ENCODE measurements around the gene SLC29A4. TPM values are rescaled to one million over a fixed set of nuclear protein-coding genes. Genes with fewer than 3 reads are reported as not detected.
"Not testable (repeated sequence)": the region's sequence is repeated elsewhere in the genome, so short reads cannot be mapped to it uniquely, and the experiment has no call there.

The SLC29A4 gene
- total RNA-seq, 1 experiment from 2014 or later: 24.5 TPM

DNA sequence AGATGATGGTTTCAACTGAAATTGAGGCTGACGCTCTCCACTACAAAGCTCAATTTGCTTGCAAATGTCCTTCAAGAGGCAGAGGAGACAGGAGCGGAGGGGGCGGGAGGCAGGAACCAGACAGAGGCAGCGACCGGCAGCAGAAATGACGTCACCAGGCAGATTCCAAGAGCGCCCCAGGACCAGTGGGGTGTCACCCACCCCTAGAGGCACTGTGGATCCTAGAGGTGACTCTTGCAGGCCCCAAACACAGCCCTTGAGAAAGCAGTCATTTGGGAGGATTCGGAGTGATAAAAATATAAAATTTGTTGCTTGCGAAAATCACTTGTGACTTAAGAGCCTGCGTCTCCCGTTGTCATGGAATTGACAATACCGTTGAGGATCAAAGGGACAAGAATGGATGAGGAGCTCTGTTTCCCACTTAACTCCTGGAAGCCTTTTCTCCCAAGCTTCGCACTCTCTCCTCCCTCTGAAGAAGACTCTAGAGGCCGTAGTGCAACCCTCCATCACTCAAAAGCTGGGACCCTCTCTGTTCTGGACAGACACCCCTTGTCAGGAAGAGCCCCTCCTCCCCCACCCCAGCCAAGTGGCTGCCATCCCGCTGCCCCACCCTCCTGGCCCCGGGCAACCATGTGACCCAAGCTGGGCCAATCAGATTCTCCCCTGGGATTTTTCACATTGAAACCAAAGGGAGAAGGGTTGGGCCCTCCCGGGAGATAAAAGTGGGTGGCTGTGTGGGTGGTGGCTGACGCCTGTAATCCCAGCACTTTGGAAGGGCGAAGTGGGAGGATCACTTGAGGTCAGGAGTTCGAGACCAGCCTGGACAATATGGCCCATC is 16.3 kb upstream of the SLC29A4 start:
- ChIA-PET RAD21 (ENCODE audit: low non-redundant PET in 1 of 2, low total read pairs in 2 of 2, uncharacterized antibody in 2 of 2, unreplicated experiment in 2 of 2) (no interaction called here), CTCF (no interaction called here), POLR2A (no interaction called here)
- H3K27me3 ChIP-seq (ENCODE audit: insufficient read depth, low read length): no peaks in the 10 kb centered on the region
- no TSS peak for BruUV-seq (replicated peaks)
- ATAC-seq (peak; percentile 44; the same call in 1 of the 2 replicates), DNase-seq (ENCODE audit: low read depth, low spot score) (no peak)
- H4K20me1 ChIP-seq (ENCODE audit: insufficient read depth): no peaks in the 10 kb centered on the region
- H3K36me3 ChIP-seq (ENCODE audit: control insufficient read depth in 1 of 2, insufficient read depth in 2 of 2, low read length in 2 of 2): no peaks in the 10 kb centered on the region
- no peak overlapping the region for H3K4me2 ChIP-seq (ENCODE audit: low read length)
- H3K9me3 ChIP-seq (ENCODE audit: control insufficient read depth in 1 of 2, insufficient read depth in 1 of 2, low read depth in 1 of 2, low read length in 2 of 2): no peaks in the 10 kb centered on the region
- H3K4me1 ChIP-seq (ENCODE audit: control insufficient read depth in 1 of 2, insufficient read depth in 2 of 2, low read length in 2 of 2): peaks cover 0 to 2% of the 10 kb centered on the region in 2 experiments; a peak in 1 of 4 replicates
- no peak overlapping the region for H3K27ac ChIP-seq (ENCODE audit: low read depth, low read length)
- intact Hi-C loops (cut with micrococcal nuclease): no loop called here
- no peaks in the 10 kb centered on the region for H3K9me2 ChIP-seq (ENCODE audit: insufficient read depth)
- no peak overlapping the region for H2AFZ ChIP-seq (ENCODE audit: low read depth, low read length, poor library complexity, severe bottlenecking)
- H3K9ac ChIP-seq (ENCODE audit: low read length): no peak overlapping the region
- no peaks in the 10 kb centered on the region for H3K79me2 ChIP-seq (ENCODE audit: insufficient read depth, low read length)
- no peak for TF ChIP-seq EZH2phosphoT487 (IDR thresholded peaks at IDR 0.05; ENCODE audit: borderline replicate concordance)
- no peak for TF ChIP-seq MAX (IDR thresholded peaks at IDR 0.05)
- no peak for TF ChIP-seq ZNF274 (IDR thresholded peaks at IDR 0.05; ENCODE audit: low read depth, low read length)
- no peak for TF ChIP-seq SRF (IDR thresholded peaks at IDR 0.05; ENCODE audit: low read depth)
- TF ChIP-seq, protein P1, sequence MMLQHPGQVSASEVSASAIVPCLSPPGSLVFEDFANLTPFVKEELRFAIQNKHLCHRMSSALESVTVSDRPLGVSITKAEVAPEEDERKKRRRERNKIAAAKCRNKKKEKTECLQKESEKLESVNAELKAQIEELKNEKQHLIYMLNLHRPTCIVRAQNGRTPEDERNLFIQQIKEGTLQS (IDR thresholded peaks at IDR 0.05): no peak
- no peak for TF ChIP-seq POLR2A (IDR thresholded peaks at IDR 0.05; ENCODE audit: borderline replicate concordance, extremely low read depth, insufficient read depth, insufficient read length)
- TF ChIP-seq, protein P2, sequence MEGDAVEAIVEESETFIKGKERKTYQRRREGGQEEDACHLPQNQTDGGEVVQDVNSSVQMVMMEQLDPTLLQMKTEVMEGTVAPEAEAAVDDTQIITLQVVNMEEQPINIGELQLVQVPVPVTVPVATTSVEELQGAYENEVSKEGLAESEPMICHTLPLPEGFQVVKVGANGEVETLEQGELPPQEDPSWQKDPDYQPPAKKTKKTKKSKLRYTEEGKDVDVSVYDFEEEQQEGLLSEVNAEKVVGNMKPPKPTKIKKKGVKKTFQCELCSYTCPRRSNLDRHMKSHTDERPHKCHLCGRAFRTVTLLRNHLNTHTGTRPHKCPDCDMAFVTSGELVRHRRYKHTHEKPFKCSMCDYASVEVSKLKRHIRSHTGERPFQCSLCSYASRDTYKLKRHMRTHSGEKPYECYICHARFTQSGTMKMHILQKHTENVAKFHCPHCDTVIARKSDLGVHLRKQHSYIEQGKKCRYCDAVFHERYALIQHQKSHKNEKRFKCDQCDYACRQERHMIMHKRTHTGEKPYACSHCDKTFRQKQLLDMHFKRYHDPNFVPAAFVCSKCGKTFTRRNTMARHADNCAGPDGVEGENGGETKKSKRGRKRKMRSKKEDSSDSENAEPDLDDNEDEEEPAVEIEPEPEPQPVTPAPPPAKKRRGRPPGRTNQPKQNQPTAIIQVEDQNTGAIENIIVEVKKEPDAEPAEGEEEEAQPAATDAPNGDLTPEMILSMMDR (IDR thresholded peaks at IDR 0.05 in 2 of 3, conservative IDR thresholded peaks at IDR 0.05 in 1 of 3; ENCODE audit: borderline replicate concordance in 1 of 3, insufficient read depth in 1 of 3, low read depth in 2 of 3, low read length in 2 of 3): no peak
- no peak for TF ChIP-seq ZFX (IDR thresholded peaks at IDR 0.05)
- no peak for TF ChIP-seq YY1 (IDR thresholded peaks at IDR 0.05; ENCODE audit: extremely low read depth, insufficient replicate concordance, low read depth, low read length)
- TF ChIP-seq ZBTB33 (IDR thresholded peaks at IDR 0.05; ENCODE audit: extremely low read depth, insufficient replicate concordance, low read length): no peak
- no peak for TF ChIP-seq EGR1 (IDR thresholded peaks at IDR 0.05; ENCODE audit: low read depth)
- no peak for TF ChIP-seq FOSL1 (IDR thresholded peaks at IDR 0.05; ENCODE audit: low read depth)
- TF ChIP-seq CEBPB (IDR thresholded peaks at IDR 0.05; ENCODE audit: low read depth): no peak
- no peak for TF ChIP-seq POLR2AphosphoS5 (IDR thresholded peaks at IDR 0.05; ENCODE audit: low read depth, low read length)
- no peak overlapping the region for H3K4me3 ChIP-seq (replicated peaks in 1 of 2; ENCODE audit: low read depth in 1 of 2, low read length in 2 of 2)

GRCh38 chr7:5267829-5268228 is 14.9 kb upstream of the SLC29A4 start:
- H3K9ac ChIP-seq (ENCODE audit: low read length); BruUV-seq (replicated peaks); H3K36me3 ChIP-seq (ENCODE audit: control insufficient read depth in 1 of 2, insufficient read depth in 2 of 2, low read length in 2 of 2); H3K9me2 ChIP-seq (ENCODE audit: insufficient read depth); H3K4me3 ChIP-seq (replicated peaks in 1 of 2; ENCODE audit: low read depth in 1 of 2, low read length in 2 of 2); intact Hi-C loops (cut with micrococcal nuclease); H3K9me3 ChIP-seq (ENCODE audit: control insufficient read depth in 1 of 2, insufficient read depth in 1 of 2, low read depth in 1 of 2, low read length in 2 of 2); H2AFZ ChIP-seq (ENCODE audit: low read depth, low read length, poor library complexity, severe bottlenecking); H3K4me1 ChIP-seq (ENCODE audit: control insufficient read depth in 1 of 2, insufficient read depth in 2 of 2, low read length in 2 of 2); H3K4me2 ChIP-seq (ENCODE audit: low read length); H3K27me3 ChIP-seq (ENCODE audit: insufficient read depth, low read length); H4K20me1 ChIP-seq (ENCODE audit: insufficient read depth); ATAC-seq; POLR2A ChIA-PET; DNase-seq (ENCODE audit: low read depth, low spot score); H3K27ac ChIP-seq (ENCODE audit: low read depth, low read length); H3K79me2 ChIP-seq (ENCODE audit: insufficient read depth, low read length): not testable (repeated sequence)
- ChIA-PET CTCF (interaction anchor here (1.0 kb wide), 1 partner anchor 27 kb away, joined by 7 read pairs; no protein-coding TSS in a partner anchor), RAD21 (ENCODE audit: low non-redundant PET in 1 of 2, low total read pairs in 2 of 2, uncharacterized antibody in 2 of 2, unreplicated experiment in 2 of 2) (interaction anchor here in 1 of 2 experiments (0.6 kb wide), 1 partner anchor 23 kb away, joined by 3 read pairs; no protein-coding TSS in a partner anchor)
